GM18907 (cell line): ENCODE measurements around the gene TENT4B.
"Not testable (repeated sequence)": the region's sequence is repeated elsewhere in the genome, so short reads cannot be mapped to it uniquely, and the experiment has no call there.

Source experiments
- ATAC-seq: cut with Tn5 transposase; IDR thresholded peaks from one replicate; pipeline ENCODE4 v1.9.1; 2021; ENCODE audit warnings: mild to moderate bottlenecking, moderate library complexity; ENCODE audit not compliant: unreplicated experiment

The TENT4B gene

DNA sequence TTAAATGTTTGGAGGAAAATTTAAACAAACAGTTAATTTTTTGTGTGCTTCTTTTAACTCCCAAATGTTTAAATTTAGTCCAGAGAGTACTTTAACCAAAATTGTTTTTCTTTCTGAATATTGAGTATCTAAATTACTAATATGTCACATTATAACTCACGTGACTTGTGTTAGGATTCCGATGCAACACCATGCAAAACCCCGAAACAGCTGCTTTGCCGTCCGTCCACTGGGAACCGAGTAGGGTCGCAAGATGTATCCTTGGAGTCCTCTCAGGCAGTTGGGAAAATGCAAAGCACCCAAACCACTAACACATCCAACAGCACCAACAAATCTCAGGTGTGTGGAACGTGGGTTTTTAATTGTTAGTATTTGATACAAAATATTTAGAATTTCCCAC, 74.6 kb downstream of the TENT4B start:
- ATAC-seq = no peak

- no peak for ATAC-seq
Measured at GRCh38 chr16:50228364-50228868, 75.3 kb downstream of the TENT4B start.

- ATAC-seq = no peak
Measured at GRCh38 chr16:50229149-50229726, 76.1 kb downstream of the TENT4B start.

- no peak for ATAC-seq
Measured at GRCh38 chr16:50234771-50235556, 81.9 kb downstream of the TENT4B start.

GRCh38 chr16:50235581-50235980, 82.5 kb downstream of the TENT4B start:
- no peak for ATAC-seq

DNA sequence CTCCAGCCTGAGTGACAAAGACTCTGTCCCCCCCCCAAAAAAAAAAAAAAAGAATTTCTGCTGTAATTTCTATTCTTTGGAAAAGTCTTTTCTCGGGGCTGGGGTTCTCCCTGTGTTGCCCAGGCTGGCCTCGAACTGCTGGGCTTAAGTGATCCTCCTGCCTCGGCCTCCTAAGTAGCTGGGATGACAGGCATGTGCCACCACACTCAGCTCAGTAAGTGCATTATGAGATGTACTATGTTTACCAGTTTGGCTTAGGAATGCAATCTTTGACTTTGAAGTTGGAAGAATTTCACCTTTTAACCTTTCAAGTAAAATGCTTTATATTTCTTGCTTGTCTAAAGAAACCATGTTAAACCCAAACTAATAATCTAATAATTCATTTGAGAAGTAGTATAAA, 85.2 kb downstream of the TENT4B start:
- no peak for ATAC-seq

- no peak for ATAC-seq
Measured at GRCh38 chr16:50238868-50239301, 85.8 kb downstream of the TENT4B start.

GRCh38 chr16:50243024-50243423, 89.9 kb downstream of the TENT4B start:
- ATAC-seq = not testable (repeated sequence)

DNA sequence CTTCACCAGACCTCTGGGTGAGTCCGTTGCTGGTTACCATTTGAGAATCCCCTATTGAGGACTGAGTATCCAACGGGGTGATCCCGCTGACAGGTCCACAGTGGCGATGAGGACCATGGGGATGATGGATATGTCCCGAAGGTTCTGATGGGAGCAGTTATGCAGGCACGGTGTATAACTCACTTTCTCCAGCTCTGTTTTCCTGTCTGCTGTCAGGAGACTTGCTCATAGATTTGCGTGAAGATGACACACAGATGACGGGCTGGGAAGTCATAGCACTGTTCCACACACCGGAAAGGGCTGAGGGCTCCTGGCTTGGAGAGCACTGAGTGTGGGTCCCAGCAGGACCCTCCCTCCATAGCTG, 91.0 kb downstream of the TENT4B start:
- no peak for ATAC-seq

DNA sequence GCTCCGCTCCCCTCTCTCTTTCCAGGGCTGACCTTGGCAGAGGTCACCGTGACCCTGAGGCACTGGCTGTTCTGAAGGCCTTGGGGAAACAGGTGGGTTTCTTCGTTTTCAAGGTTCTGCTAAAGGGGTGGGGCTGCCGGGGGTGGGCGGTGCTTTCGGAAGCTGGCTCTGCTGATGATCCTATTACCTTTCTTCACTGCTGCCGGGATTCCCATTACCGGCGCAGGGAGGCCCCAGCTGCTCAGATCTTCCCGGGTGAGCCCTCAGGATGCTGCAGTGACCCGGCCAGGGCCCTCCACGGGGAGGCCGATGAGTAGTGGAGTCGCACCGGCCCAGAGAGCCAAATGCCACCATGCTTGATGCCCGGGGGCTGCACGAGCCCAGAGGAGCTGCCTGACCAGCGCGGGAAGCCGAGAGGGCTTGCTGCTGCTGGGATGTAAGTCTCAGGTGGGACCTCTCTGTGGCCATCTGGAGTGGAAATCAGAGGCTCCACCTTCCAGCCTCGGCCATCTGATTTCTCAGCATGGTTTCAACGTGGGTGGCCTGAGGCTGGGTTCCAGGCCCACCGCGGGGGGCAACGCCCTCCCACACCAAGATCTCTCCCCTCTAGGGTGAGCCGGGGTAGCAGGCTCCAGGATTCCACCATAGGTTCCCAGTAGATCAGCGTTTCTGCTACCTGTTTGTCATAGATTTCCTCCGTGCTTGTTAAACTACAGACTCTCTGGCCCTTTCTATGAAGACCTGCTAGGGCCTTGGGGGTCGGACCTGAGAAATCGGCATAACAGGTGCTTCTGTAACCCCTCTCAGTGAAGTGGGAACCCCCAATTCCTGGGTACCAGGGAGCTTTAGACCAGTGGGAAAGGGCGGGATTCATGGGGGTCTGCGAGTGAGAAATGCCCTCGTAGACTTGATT, 91.7 kb downstream of the TENT4B start:
- no peak for ATAC-seq

DNA sequence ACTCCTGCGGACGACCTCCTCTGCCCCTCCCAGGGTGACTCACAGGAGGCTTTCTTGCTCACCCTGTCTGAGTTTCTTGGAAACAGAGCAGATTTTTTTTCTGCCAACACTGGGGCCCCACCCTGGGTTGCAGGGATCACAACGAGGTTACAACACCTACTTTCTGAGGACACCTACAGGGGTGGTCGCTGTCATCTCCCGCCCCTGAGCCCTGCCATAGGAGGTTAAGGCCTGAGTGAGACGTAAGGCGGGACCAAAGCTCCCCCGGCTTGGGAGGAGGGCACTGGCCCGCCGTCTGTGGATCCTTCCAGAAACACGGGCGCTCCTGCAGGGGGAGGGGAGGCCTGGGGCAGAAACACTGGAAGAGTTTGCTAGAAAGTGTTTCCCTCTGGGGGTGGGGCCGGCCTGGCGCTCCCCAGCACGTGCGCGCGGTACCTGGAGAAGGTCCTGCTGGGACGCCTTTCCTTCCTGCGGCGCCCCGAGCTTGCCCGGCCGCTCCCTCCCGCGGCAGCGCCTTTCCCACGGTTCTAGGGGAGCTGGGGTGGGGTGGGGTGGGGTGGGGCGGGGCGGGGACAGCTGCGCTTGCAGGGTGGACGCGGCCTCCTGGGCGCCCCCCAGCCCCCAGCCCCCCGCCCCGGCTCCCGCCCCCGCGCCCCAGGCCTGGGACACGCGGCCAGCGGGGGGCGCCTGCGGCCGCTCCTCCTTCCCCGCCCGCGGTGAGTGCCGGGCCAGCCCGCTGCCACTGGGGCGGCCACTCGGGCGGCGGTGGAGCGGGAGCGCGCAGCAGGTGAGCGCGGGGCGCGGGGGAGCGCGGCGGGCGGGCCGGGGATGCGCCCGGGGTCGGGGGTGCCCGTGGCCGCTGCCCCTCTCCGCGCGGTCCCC, 92.6 kb downstream of the TENT4B start:
- peak; percentile 74 for ATAC-seq

DNA sequence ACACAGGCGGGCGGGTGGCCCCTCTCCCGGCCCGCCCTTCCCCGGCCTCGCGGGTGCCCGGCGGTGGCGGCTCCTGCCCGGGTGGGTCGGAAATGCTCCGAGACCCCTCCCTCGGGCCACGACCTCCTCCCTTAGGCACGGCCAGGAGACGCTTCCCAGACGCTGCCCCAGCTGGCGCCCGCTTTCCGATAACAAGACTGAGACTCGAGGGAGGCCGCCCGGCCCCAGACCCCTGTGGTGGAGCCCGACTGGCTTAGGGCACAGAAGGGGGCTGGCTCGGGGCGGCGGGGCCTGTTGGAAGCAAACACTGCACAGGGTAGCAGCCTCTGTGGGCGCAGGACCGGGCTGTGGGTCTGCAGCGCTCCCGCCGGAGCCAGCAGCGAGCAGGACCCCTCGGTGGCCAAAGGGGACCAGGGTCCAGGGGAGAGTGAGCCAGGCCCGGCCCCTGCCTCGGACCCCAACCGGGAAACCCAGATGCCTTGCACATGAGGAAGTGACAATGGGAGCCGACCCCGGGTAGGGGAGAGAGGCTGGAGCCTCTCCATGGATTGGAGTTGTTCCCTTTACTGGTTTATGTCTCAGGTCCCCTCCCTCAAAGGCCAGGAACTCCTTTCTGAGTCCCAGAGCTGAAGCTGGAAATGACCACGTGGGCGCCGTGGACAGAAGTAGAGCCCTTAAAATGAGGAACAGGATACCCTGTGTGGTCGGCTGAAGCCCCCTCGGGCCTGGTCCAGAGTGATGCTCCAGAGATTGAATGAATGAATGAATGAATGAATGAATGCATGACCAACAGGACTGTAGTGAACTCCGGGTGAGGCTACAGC, 93.4 kb downstream of the TENT4B start:
- peak; percentile 47 for ATAC-seq

DNA sequence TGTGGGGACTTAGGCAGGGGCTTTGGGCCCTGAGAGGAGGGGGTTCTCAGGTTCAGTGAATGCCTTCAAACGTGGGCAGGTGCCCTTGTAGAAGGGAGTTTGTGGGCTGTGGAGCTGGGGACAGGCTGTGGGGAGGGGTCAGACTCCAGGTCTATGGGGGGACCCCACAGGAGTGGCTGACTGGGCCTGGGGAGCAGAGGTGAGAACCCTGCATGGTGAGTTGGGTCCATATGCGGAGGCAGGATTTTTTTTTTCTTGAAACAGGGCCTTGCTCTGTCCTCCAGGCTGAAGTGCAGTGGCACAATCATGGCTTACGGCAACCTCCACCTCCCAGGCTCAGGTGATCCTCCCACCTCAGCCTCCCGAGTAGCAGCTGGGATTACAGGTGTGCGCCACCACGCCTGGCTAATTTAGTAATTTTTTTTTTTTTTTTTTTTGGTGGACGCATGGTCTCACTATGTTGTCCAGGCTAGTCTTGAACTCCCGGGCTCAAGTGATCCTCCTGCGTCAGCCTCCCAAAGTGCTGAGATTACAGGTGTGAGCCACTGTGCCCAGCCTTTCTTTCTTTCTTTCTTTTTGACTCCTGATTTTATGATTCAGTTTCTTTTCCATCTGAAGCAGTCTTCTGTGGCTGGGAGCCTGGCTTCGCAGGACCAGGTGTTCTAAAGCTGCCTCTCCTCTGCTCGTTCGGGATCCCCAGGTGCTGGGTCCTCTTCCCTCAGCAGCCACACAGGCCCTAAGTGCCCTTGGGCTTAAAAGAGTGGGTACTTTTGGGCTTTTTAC, 94.2 kb downstream of the TENT4B start:
- no peak for ATAC-seq

DNA sequence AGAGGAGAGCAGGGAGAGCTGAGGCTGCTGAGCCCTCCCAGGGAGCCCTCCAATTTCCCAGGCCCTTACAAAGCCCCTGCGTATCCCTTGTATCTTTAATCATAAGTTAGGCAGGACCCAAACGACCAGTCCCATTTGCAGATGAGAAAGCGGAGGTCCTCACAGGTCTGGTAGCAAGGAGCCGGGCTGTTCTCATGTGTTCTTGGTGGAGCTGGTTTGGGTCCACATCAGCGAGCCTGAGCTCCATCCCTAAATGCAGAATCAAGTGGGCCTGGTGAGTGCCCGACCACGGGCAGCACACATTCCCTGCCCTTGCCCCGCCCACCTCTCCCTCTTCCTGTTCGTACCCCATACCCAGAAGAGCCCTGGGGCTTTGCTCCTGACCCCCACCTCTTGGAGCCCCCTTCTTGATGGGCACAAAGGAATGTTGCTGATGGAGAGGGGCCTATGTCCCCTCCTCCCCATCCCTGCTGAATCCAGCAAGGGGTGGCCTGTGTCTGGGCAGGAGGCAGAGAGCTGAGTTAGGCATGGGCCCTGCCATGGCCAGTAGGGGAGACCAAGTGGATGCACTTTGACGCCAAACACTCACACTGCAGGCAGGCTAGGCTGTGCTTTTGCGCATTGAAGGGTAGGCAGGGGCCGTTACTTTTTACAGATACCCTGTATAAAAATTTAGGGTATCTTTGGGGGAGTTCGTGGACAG, 95.0 kb downstream of the TENT4B start:
- no peak for ATAC-seq

- no peak for ATAC-seq
Measured at GRCh38 chr16:50248845-50249244, 95.7 kb downstream of the TENT4B start.

GRCh38 chr16:50251375-50252081, 98.4 kb downstream of the TENT4B start:
- no peak for ATAC-seq

- ATAC-seq = no peak
Measured at GRCh38 chr16:50252082-50252611, 99.0 kb downstream of the TENT4B start.
